Right lobe of liver (tissue), 4 donors: Measurements from ENCODE around the gene TRAPPC12.

Source experiments
- POLR2A ChIP-seq: fragments of 450-650 bp; IDR thresholded peaks from one replicate; pipeline ENCODE4 v1.6.1; 2017; ENCODE audit warnings: antibody characterized with exemption, mild to moderate bottlenecking
- TF ChIP-seq, protein P1 (sequence below), 4 donors: fragments of 200-600 bp in 3 of 4; fragments of 450-650 bp in 1 of 4; IDR thresholded peaks; one replicate each; pipeline versions ENCODE4 v1.5.1 to v1.8.0; 2016 to 2022; ENCODE audit warnings: antibody characterized with exemption in 4 of 4, mild to moderate bottlenecking in 2 of 4
- donor health status: DM: no; HTN: no; CAD: no.
- donor health status: DM: no; HTN: no; CAD: no.
- donor health status: DM: no; HTN: yes; CAD: no.

DNA sequence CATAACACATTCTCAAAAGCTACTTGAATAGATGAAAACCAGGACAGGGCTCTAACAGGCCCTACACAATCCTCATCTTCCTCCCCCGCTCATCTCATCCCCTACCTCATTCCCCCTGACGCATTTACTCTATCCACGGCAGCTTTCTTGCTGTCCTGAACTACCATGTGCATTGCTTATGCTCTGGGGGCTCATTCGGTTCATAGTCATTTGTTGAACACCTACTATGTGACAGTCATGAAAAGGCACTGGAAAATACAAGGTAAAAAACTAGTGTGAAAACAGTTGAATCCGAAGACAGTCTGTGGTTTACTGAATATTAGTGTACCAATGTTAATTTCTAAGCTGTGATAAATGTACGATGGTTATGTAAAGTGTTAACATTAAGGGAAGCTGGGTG is 2.7 kb upstream of the TRAPPC12 start:
- TF ChIP-seq, protein P1, sequence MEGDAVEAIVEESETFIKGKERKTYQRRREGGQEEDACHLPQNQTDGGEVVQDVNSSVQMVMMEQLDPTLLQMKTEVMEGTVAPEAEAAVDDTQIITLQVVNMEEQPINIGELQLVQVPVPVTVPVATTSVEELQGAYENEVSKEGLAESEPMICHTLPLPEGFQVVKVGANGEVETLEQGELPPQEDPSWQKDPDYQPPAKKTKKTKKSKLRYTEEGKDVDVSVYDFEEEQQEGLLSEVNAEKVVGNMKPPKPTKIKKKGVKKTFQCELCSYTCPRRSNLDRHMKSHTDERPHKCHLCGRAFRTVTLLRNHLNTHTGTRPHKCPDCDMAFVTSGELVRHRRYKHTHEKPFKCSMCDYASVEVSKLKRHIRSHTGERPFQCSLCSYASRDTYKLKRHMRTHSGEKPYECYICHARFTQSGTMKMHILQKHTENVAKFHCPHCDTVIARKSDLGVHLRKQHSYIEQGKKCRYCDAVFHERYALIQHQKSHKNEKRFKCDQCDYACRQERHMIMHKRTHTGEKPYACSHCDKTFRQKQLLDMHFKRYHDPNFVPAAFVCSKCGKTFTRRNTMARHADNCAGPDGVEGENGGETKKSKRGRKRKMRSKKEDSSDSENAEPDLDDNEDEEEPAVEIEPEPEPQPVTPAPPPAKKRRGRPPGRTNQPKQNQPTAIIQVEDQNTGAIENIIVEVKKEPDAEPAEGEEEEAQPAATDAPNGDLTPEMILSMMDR (IDR thresholded peaks at IDR 0.05) = no peak
- TF ChIP-seq POLR2A = no peak
